Fibroblast of lung (primary cell): Measurements from ENCODE around the gene GALNT17. TPM values are rescaled to one million over a fixed set of nuclear protein-coding genes. Genes with fewer than 3 reads are reported as not detected.

ENCODE experiments used
- DNase-seq, 2 donors: peaks; one replicate each; pipeline versions ENCODE4 v3.0.0 to v3.0.0-alpha.2; 2010; ENCODE audit warnings: low read depth in 2 of 2
- H2AFZ ChIP-seq: 2 replicates; pipeline ENCODE4 v1.5.1; 2012; ENCODE audit warnings: low read length, control low read depth, inconsistent platforms
- H3K27ac ChIP-seq: 2 replicates; pipeline ENCODE4 v1.5.1; 2011; ENCODE audit warnings: low read length, control low read depth; ENCODE audit not compliant: insufficient read depth
- H3K27me3 ChIP-seq: 2 replicates; pipeline ENCODE4 v1.5.1; 2011; ENCODE audit warnings: mild to moderate bottlenecking, low read length; ENCODE audit not compliant: control insufficient read depth, insufficient read depth
- H3K36me3 ChIP-seq: 2 replicates; pipeline ENCODE4 v1.5.1; 2011; ENCODE audit warnings: low read length; ENCODE audit not compliant: control insufficient read depth, insufficient read depth
- H3K4me1 ChIP-seq: 2 replicates; pipeline ENCODE4 v1.5.1; 2011; ENCODE audit warnings: low read length; ENCODE audit not compliant: control insufficient read depth, insufficient read depth; ENCODE audit errors: extremely low read depth
- H3K4me2 ChIP-seq: 2 replicates; pipeline ENCODE4 v1.5.1; 2011; ENCODE audit warnings: low read length, control low read depth; ENCODE audit not compliant: insufficient read depth; ENCODE audit errors: extremely low read depth
- H3K4me3 ChIP-seq, 4 experiments: fragments of 200-600 bp in 1 of 4; sonication (generic) in 1 of 4; replicated peaks in 1 of 4; 2 replicates each; pipeline ENCODE4 v1.5.1; 2011 to 2016; ENCODE audit warnings: low read length in 4 of 4, low read depth in 3 of 4, mild to moderate bottlenecking in 3 of 4, control low read depth in 2 of 4, inconsistent platforms in 1 of 4, mixed read lengths in 1 of 4; ENCODE audit not compliant: insufficient read depth in 1 of 4; ENCODE audit errors: control extremely low read depth in 1 of 4
- H3K79me2 ChIP-seq: 2 replicates; pipeline ENCODE4 v1.5.1; 2012; ENCODE audit warnings: mild to moderate bottlenecking, low read length, inconsistent platforms; ENCODE audit not compliant: control insufficient read depth, insufficient read depth
- H3K9ac ChIP-seq: 2 replicates; pipeline ENCODE4 v1.5.1; 2011; ENCODE audit warnings: mild to moderate bottlenecking, low read length, control low read depth; ENCODE audit not compliant: insufficient read depth
- H3K9me3 ChIP-seq: 2 replicates; pipeline ENCODE4 v1.5.1; 2012; ENCODE audit warnings: low read depth, low read length; ENCODE audit not compliant: control insufficient read depth, insufficient read depth
- H4K20me1 ChIP-seq: 2 replicates; pipeline ENCODE4 v1.5.1; 2011; ENCODE audit warnings: low read length; ENCODE audit not compliant: control insufficient read depth, insufficient read depth; ENCODE audit errors: extremely low read depth
- CTCF ChIP-seq, 2 donors: IDR thresholded peaks in 1 of 2; conservative IDR thresholded peaks in 1 of 2; 1 replicate in 1 of 2; 2 replicates in 1 of 2; pipeline ENCODE4 v1.5.1; 2011 to 2012; ENCODE audit warnings: low read length in 2 of 2, control low read depth in 1 of 2, inconsistent platforms in 1 of 2, low read depth in 1 of 2, mild to moderate bottlenecking in 1 of 2
- EZH2 ChIP-seq: IDR thresholded peaks from 2 replicates; pipeline ENCODE4 v1.5.1; 2012; ENCODE audit warnings: low read length, control low read depth, mild to moderate bottlenecking; ENCODE audit errors: missing control alignments
- polyA plus RNA-seq, 2 donors: library from polyadenylated mRNA; depleted of rRNA in 1 of 2; stranded (reverse) in 1 of 2; unstranded in 1 of 2; fragments of >200 nt; gene quantifications; 2 replicates each; pipeline ENCODE4 v1.2.1, GENCODE V29; 2011 to 2012; ENCODE audit warnings: missing spikeins in 1 of 2
- total RNA-seq: library from RNA; depleted of rRNA; stranded (reverse); fragments of >200 nt; gene quantifications from 2 replicates; pipeline ENCODE4 v1.2.1, GENCODE V29; 2014

GALNT17 gene
- total and polyA plus RNA-seq, 2 donors (not counting 1 experiment from before 2014, with no cell fraction given), result under 0.01 TPM; not detected in 1

GRCh38 chr7:71327946-71328345, 196.0 kb downstream of the GALNT17 start:
- H3K9me3 ChIP-seq, result no peaks in the 10 kb centered on the region
- H3K27ac ChIP-seq, result no peak overlapping the region
- no peak overlapping the region for H3K4me3 ChIP-seq
- H3K9ac ChIP-seq, result no peak overlapping the region
- no peaks in the 10 kb centered on the region for H3K36me3 ChIP-seq
- no peak overlapping the region for H3K4me2 ChIP-seq
- H4K20me1 ChIP-seq, result no peaks in the 10 kb centered on the region
- H3K4me1 ChIP-seq, result no peaks in the 10 kb centered on the region
- H3K79me2 ChIP-seq, result no peaks in the 10 kb centered on the region
- H3K27me3 ChIP-seq, result no peaks in the 10 kb centered on the region
- TF ChIP-seq EZH2, result no peak
- no peak for TF ChIP-seq CTCF (conservative IDR thresholded peaks at IDR 0.05 in 1 of 2, IDR thresholded peaks at IDR 0.05 in 1 of 2; ENCODE audit: low read depth in 1 of 2, low read length in 2 of 2)
- no peak overlapping the region for H2AFZ ChIP-seq
- DNase-seq, result no peak

DNA sequence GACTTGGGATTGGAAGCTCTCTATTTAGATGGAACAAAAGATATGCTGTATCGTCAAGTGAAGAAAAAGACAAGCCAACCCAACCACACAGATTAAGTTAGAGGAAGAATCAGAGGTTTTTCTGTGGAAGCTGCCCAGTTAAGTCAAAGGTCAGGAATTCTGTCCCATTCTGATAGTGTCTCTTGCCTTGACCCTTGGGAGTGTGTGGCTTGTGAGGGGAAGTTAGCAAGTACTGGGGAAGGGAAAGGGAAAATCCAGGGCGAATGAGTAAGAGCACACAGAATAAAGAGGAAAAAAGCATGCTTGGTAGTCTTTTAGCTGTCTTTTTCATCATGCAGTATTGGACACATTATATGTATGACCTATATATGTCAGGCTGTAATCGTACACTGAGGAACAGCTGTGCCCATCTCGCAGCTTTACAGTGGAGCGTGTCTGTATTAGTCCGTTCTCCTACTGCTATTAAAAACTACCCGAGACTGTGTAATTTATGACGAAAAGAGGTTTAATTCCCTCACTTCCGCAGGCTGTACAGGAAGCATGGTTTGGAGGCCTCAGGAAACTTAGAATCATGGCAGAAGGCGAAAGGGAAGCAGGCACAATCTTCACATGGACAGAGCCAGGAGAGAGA, 197.2 kb downstream of the GALNT17 start:
- no peak overlapping the region for H2AFZ ChIP-seq
- no peaks in the 10 kb centered on the region for H3K4me1 ChIP-seq
- no peak for TF ChIP-seq CTCF (conservative IDR thresholded peaks at IDR 0.05 in 1 of 2, IDR thresholded peaks at IDR 0.05 in 1 of 2; ENCODE audit: low read depth in 1 of 2, low read length in 2 of 2)
- TF ChIP-seq EZH2, result no peak
- no peaks in the 10 kb centered on the region for H4K20me1 ChIP-seq
- no peaks in the 10 kb centered on the region for H3K79me2 ChIP-seq
- no peaks in the 10 kb centered on the region for H3K9me3 ChIP-seq
- no peak overlapping the region for H3K4me2 ChIP-seq
- no peak overlapping the region for H3K9ac ChIP-seq
- no peaks in the 10 kb centered on the region for H3K36me3 ChIP-seq
- H3K27ac ChIP-seq, result no peak overlapping the region
- no peak overlapping the region for H3K4me3 ChIP-seq
- no peak for DNase-seq
- H3K27me3 ChIP-seq, result no peaks in the 10 kb centered on the region

GRCh38 chr7:71332207-71332606, 200.3 kb downstream of the GALNT17 start:
- H3K9me3 ChIP-seq, result no peaks in the 10 kb centered on the region
- H3K4me3 ChIP-seq, result no peak overlapping the region
- no peak overlapping the region for H3K9ac ChIP-seq
- H3K4me1 ChIP-seq, result no peaks in the 10 kb centered on the region
- no peak for DNase-seq
- no peaks in the 10 kb centered on the region for H4K20me1 ChIP-seq
- no peaks in the 10 kb centered on the region for H3K27me3 ChIP-seq
- no peak overlapping the region for H3K4me2 ChIP-seq
- TF ChIP-seq CTCF (conservative IDR thresholded peaks at IDR 0.05 in 1 of 2, IDR thresholded peaks at IDR 0.05 in 1 of 2; ENCODE audit: low read depth in 1 of 2, low read length in 2 of 2) (no peak), EZH2 (no peak)
- no peaks in the 10 kb centered on the region for H3K79me2 ChIP-seq
- H3K27ac ChIP-seq, result no peak overlapping the region
- no peak overlapping the region for H2AFZ ChIP-seq
- no peaks in the 10 kb centered on the region for H3K36me3 ChIP-seq
